ENCODE results near the gene SCYL1.
A peak's percentile ranks its signal among the peaks of the same experiment; 100 is the strongest.

DNA sequence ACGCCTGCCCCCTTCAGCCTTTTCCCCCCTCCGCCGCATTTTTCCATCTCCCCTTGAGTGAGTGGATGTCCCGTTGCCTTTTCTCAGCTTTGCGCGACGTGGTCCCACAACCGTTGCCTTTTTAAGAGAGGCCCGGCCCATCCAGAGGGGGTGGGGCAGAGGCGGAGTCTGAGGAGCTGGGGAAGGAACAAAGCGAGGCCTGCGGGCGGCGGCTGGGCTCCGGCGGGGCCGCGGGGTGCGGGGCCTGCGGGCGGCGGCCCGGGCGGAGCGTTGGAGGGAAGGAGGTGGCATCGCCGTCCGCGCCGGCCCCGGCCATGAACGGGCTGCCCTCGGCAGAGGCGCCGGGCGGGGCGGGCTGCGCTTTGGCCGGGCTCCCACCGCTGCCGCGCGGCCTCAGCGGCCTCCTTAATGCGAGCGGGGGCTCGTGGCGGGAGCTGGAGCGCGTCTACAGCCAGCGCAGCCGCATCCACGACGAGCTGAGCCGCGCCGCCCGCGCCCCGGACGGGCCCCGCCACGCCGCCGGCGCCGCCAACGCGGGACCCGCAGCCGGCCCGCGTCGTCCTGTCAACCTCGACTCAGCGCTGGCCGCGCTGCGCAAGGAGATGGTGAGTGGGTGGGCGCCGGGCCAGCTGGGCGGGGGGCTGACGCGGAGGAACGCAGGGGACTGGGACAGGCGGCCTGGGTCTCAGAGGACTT lies 47.6 kb downstream of the SCYL1 start, which contains the start of gene FAM89B:
- no peak for TF ChIP-seq CTCF (IDR thresholded peaks at IDR 0.05)
- TF ChIP-seq EP300 (IDR thresholded peaks at IDR 0.05), result no peak
- no peak for TF ChIP-seq POLR2A (IDR thresholded peaks at IDR 0.05)
- peak; percentile 46 to 72 (median 60) for TF ChIP-seq POLR2AphosphoS5 (IDR thresholded peaks at IDR 0.05)
